HEK293 (cell line): ENCODE data around the gene CACNA1D.

Experiments used
- CTCF ChIA-PET: fragments of 350-600 bp; formaldehyde crosslinking; extraction: SDS; loops from one replicate; lab custom pipeline; 2021; ENCODE audit warnings: antibody characterized with exemption; lab: Yijun Ruan, JAX
- POLR2A ChIA-PET: fragments of 300-600 bp; formaldehyde crosslinking; extraction: SDS; loops from one replicate; lab custom pipeline; 2020; ENCODE audit warnings: antibody characterized with exemption, inconsistent platforms; lab: Yijun Ruan, JAX
- H3K27ac ChIP-seq: fragments of 200-500 bp; sonication (Bioruptor generic); 2 replicates; pipeline ENCODE4 v1.5.1; 2014; ENCODE audit warnings: low read depth, low read length, control low read depth, inconsistent platforms; ENCODE audit errors: extremely low read depth
- H3K36me3 ChIP-seq, 2 experiments: fragments of 200-500 bp in 1 of 2; sonication (Bioruptor generic) in 1 of 2; 1 replicate in 1 of 2; 2 replicates in 1 of 2; pipeline ENCODE4 v1.5.1; 2014 to 2017; ENCODE audit warnings: inconsistent platforms in 2 of 2, low read length in 2 of 2; ENCODE audit not compliant: control insufficient read depth in 2 of 2, insufficient read depth in 1 of 2
- H3K4me1 ChIP-seq: fragments of 200-500 bp; sonication (Bioruptor generic); 2 replicates; pipeline ENCODE4 v1.5.1; 2014; ENCODE audit warnings: mild to moderate bottlenecking, low read length, inconsistent platforms; ENCODE audit not compliant: control insufficient read depth, insufficient read depth
- H3K4me3 ChIP-seq: 2 replicates; pipeline ENCODE4 v1.5.1; 2011; ENCODE audit warnings: low read depth, mild to moderate bottlenecking, control low read depth, low read length, moderate library complexity
- H3K9me3 ChIP-seq: fragments of 200-500 bp; sonication (Bioruptor generic); 2 replicates; pipeline ENCODE4 v1.5.1; 2014; ENCODE audit warnings: low read depth, low read length, inconsistent platforms; ENCODE audit not compliant: control insufficient read depth, insufficient read depth
- KLF1 ChIP-seq: fragments of 450-650 bp; formaldehyde crosslinking; IDR thresholded peaks from 2 replicates; pipeline ENCODE4 v1.5.1; 2016; ENCODE audit warnings: missing biosample characterization, missing genetic modification characterization
- KLF10 ChIP-seq: fragments of 450-650 bp; IDR thresholded peaks from 2 replicates; pipeline ENCODE4 v1.5.1; 2018; ENCODE audit warnings: missing biosample characterization, mild to moderate bottlenecking, missing genetic modification characterization
- OVOL3 ChIP-seq: fragments of 450-650 bp; formaldehyde crosslinking; IDR thresholded peaks from 2 replicates; pipeline ENCODE4 v1.5.1; 2016; ENCODE audit warnings: missing biosample characterization, missing genetic modification characterization
- TCF7L2 ChIP-seq: IDR thresholded peaks from 2 replicates; pipeline ENCODE4 v1.6.1; 2011; ENCODE audit warnings: low read depth, mild to moderate bottlenecking, inconsistent platforms, low read length, moderate library complexity, borderline replicate concordance
- ZBTB17 ChIP-seq: fragments of 450-650 bp; formaldehyde crosslinking; IDR thresholded peaks from 2 replicates; pipeline ENCODE4 v1.5.1; 2016; ENCODE audit warnings: missing biosample characterization, missing genetic modification characterization
- ZBTB21 ChIP-seq: fragments of 450-650 bp; formaldehyde crosslinking; IDR thresholded peaks from 2 replicates; pipeline ENCODE4 v1.5.1; 2017; ENCODE audit warnings: missing biosample characterization, missing genetic modification characterization
- ZFP37 ChIP-seq: fragments of 450-650 bp; formaldehyde crosslinking; IDR thresholded peaks from 2 replicates; pipeline ENCODE4 v1.5.1; 2016; ENCODE audit warnings: missing biosample characterization, missing genetic modification characterization
- ZNF138 ChIP-seq: fragments of 450-650 bp; formaldehyde crosslinking; IDR thresholded peaks from 2 replicates; pipeline ENCODE4 v1.5.1; 2016; ENCODE audit warnings: missing biosample characterization, missing genetic modification characterization, borderline replicate concordance
- ZNF202 ChIP-seq: fragments of 450-650 bp; formaldehyde crosslinking; IDR thresholded peaks from 2 replicates; pipeline ENCODE4 v1.5.1; 2016; ENCODE audit warnings: missing biosample characterization, missing genetic modification characterization, borderline replicate concordance
- ZNF214 ChIP-seq: fragments of 450-650 bp; formaldehyde crosslinking; IDR thresholded peaks from 2 replicates; pipeline ENCODE4 v1.5.1; 2017; ENCODE audit warnings: missing biosample characterization, mild to moderate bottlenecking, missing genetic modification characterization, borderline replicate concordance
- ZNF221 ChIP-seq: fragments of 450-650 bp; formaldehyde crosslinking; IDR thresholded peaks from 2 replicates; pipeline ENCODE4 v1.5.1; 2017; ENCODE audit warnings: missing biosample characterization, missing genetic modification characterization, borderline replicate concordance
- ZNF23 ChIP-seq: fragments of 450-650 bp; formaldehyde crosslinking; IDR thresholded peaks from 2 replicates; pipeline ENCODE4 v1.5.1; 2016; ENCODE audit warnings: missing biosample characterization, missing genetic modification characterization, borderline replicate concordance
- ZNF24 ChIP-seq: fragments of 450-650 bp; formaldehyde crosslinking; IDR thresholded peaks from 2 replicates; pipeline ENCODE4 v1.5.1; 2016; ENCODE audit warnings: missing biosample characterization, missing genetic modification characterization
- ZNF324 ChIP-seq: fragments of 450-650 bp; formaldehyde crosslinking; IDR thresholded peaks from 2 replicates; pipeline ENCODE4 v1.5.1; 2016; ENCODE audit warnings: missing biosample characterization, missing genetic modification characterization
- ZNF335 ChIP-seq: fragments of 450-650 bp; formaldehyde crosslinking; conservative IDR thresholded peaks from 2 replicates; pipeline ENCODE4 v1.5.1; 2016; ENCODE audit warnings: missing biosample characterization, missing genetic modification characterization
- ZNF350 ChIP-seq: fragments of 450-650 bp; formaldehyde crosslinking; IDR thresholded peaks from 2 replicates; pipeline ENCODE4 v1.5.0; 2017; ENCODE audit warnings: missing biosample characterization, mild to moderate bottlenecking, missing genetic modification characterization
- ZNF561 ChIP-seq: fragments of 450-650 bp; IDR thresholded peaks from 2 replicates; pipeline ENCODE4 v1.5.1; 2018; ENCODE audit warnings: missing biosample characterization, missing genetic modification characterization, borderline replicate concordance
- ZNF596 ChIP-seq: fragments of 450-650 bp; IDR thresholded peaks from 2 replicates; pipeline ENCODE4 v1.5.0; 2018; ENCODE audit warnings: missing biosample characterization, mild to moderate bottlenecking, missing genetic modification characterization, moderate library complexity
- ZSCAN23 ChIP-seq: fragments of 450-650 bp; formaldehyde crosslinking; IDR thresholded peaks from 2 replicates; pipeline ENCODE4 v1.5.1; 2016; ENCODE audit warnings: missing biosample characterization, missing genetic modification characterization
- TF ChIP-seq, protein P1 (sequence below): fragments of 450-650 bp; formaldehyde crosslinking; IDR thresholded peaks from 2 replicates; pipeline ENCODE4 v1.5.1; 2016; ENCODE audit warnings: missing biosample characterization, missing genetic modification characterization
- TF ChIP-seq, protein P2 (sequence below): fragments of 450-650 bp; formaldehyde crosslinking; IDR thresholded peaks from 2 replicates; pipeline ENCODE4 v1.5.1; 2017; ENCODE audit warnings: missing biosample characterization, missing genetic modification characterization
- TF ChIP-seq, protein P3 (sequence below): fragments of 450-650 bp; formaldehyde crosslinking; IDR thresholded peaks from 2 replicates; pipeline ENCODE4 v1.5.1; 2016; ENCODE audit warnings: missing biosample characterization, missing genetic modification characterization
- TF ChIP-seq, protein P4 (sequence below): fragments of 450-650 bp; IDR thresholded peaks from 2 replicates; pipeline ENCODE4 v1.5.1; 2018; ENCODE audit warnings: missing biosample characterization, missing genetic modification characterization
- TF ChIP-seq, protein P5 (sequence below): fragments of 450-650 bp; formaldehyde crosslinking; IDR thresholded peaks from 2 replicates; pipeline ENCODE4 v1.5.1; 2017; ENCODE audit warnings: missing biosample characterization, mild to moderate bottlenecking, missing genetic modification characterization, moderate library complexity
- TF ChIP-seq, protein P6 (sequence below): fragments of 450-650 bp; formaldehyde crosslinking; conservative IDR thresholded peaks from 2 replicates; pipeline ENCODE4 v1.5.1; 2016; ENCODE audit warnings: low read depth, missing biosample characterization, missing genetic modification characterization

CACNA1D gene

DNA sequence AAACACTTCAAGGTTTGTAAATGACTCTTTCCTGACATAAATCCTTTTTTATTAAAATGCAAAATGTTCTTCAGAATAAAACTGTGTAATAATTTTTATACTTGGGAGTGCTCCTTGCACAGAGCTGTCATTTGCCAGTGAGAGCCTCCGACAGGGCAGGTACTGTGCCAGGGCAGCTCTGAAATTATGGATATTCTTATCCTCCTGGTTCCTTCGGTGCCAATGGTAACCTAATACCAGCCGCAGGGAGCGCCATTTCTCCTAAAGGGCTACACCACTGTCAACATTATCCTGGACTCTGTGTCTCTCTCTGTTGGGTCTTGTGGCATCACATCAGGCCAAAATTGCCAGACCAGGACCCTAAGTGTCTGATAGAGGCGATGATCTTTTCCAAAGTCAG is 318.8 kb downstream of the CACNA1D start:
- Histone ChIP-seq H3K4me1 (no peaks in the 10 kb centered on the region), H3K9me3 (no peaks in the 10 kb centered on the region), H3K36me3 (peaks cover 0 to 21% of the 10 kb centered on the region in 2 experiments; a peak in 1 of 3 replicates), H3K27ac (no peak overlapping the region), H3K4me3 (no peak overlapping the region)
- TF ChIP-seq ZNF221 (tag by site-specific recombination) (no peak), KLF10 (tag by site-specific recombination) (no peak), ZBTB17 (tag by site-specific recombination) (no peak), ZNF596 (no peak), ZNF24 (tag by site-specific recombination) (no peak), ZBTB21 (tag by site-specific recombination) (no peak), OVOL3 (tag by site-specific recombination) (no peak), ZNF23 (no peak), KLF1 (tag by site-specific recombination) (no peak), ZSCAN23 (tag by site-specific recombination) (no peak), ZNF324 (tag by site-specific recombination) (no peak), ZNF335 (tag by site-specific recombination) (no peak), ZNF350 (no peak), ZNF561 (tag by site-specific recombination) (no peak), ZFP37 (tag by site-specific recombination) (no peak)
- TF ChIP-seq, protein P1, sequence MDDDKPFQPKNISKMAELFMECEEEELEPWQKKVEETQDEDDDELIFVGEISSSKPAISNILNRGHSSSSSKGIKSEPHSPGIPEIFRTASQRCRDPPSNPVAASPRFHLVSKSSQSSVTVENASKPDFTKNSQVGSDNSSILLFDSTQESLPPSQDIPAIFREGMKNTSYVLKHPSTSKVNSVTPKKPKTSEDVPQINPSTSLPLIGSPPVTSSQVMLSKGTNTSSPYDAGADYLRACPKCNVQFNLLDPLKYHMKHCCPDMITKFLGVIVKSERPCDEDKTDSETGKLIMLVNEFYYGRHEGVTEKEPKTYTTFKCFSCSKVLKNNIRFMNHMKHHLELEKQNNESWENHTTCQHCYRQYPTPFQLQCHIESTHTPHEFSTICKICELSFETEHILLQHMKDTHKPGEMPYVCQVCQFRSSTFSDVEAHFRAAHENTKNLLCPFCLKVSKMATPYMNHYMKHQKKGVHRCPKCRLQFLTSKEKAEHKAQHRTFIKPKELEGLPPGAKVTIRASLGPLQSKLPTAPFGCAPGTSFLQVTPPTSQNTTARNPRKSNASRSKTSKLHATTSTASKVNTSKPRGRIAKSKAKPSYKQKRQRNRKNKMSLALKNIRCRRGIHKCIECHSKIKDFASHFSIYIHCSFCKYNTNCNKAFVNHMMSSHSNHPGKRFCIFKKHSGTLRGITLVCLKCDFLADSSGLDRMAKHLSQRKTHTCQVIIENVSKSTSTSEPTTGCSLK (tag by site-specific recombination), result no peak
- TF ChIP-seq, protein P2, sequence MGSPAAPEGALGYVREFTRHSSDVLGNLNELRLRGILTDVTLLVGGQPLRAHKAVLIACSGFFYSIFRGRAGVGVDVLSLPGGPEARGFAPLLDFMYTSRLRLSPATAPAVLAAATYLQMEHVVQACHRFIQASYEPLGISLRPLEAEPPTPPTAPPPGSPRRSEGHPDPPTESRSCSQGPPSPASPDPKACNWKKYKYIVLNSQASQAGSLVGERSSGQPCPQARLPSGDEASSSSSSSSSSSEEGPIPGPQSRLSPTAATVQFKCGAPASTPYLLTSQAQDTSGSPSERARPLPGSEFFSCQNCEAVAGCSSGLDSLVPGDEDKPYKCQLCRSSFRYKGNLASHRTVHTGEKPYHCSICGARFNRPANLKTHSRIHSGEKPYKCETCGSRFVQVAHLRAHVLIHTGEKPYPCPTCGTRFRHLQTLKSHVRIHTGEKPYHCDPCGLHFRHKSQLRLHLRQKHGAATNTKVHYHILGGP, result no peak
- TF ChIP-seq, protein P3, sequence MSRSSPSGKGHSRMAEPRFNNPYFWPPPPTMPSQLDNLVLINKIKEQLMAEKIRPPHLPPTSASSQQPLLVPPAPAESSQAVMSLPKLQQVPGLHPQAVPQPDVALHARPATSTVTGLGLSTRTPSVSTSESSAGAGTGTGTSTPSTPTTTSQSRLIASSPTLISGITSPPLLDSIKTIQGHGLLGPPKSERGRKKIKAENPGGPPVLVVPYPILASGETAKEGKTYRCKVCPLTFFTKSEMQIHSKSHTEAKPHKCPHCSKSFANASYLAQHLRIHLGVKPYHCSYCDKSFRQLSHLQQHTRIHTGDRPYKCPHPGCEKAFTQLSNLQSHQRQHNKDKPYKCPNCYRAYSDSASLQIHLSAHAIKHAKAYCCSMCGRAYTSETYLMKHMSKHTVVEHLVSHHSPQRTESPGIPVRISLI (tag by site-specific recombination), result no peak
- CTCF ChIA-PET, result no interaction called here
- POLR2A ChIA-PET, result interaction anchor here (0.7 kb wide), 1 partner anchor 33 kb away, joined by 5 read pairs; no protein-coding TSS in a partner anchor

DNA sequence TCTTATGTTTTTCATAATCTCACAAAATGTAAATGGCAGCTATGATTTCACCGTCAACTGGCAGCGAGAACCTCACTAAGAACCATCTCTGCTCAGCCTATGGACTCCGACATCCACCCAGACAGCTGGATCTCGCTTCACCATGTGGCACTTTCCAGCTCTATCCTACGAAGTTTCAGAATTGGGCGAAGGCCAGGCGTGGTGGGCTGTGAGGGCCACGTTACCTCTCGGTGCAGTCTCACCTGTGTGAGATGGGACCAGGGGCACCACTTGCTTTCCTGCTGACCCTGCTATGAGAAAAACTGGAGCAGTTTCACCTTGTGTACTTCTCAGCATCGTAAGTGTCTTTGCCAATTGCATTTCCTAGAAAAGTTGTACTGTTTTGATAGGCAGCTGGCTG is 319.5 kb downstream of the CACNA1D start:
- Histone ChIP-seq H3K4me3 (no peak overlapping the region), H3K27ac (no peak overlapping the region), H3K4me1 (no peaks in the 10 kb centered on the region), H3K36me3 (peaks cover 0 to 28% of the 10 kb centered on the region in 2 experiments; a peak in 1 of 3 replicates), H3K9me3 (no peaks in the 10 kb centered on the region)
- POLR2A ChIA-PET, result no interaction called here
- CTCF ChIA-PET, result no interaction called here
- TF ChIP-seq ZNF202 (tag by site-specific recombination) (no peak), ZNF138 (tag by site-specific recombination) (no peak), ZNF214 (tag by site-specific recombination) (no peak), TCF7L2 (no peak)
- TF ChIP-seq, protein P4, sequence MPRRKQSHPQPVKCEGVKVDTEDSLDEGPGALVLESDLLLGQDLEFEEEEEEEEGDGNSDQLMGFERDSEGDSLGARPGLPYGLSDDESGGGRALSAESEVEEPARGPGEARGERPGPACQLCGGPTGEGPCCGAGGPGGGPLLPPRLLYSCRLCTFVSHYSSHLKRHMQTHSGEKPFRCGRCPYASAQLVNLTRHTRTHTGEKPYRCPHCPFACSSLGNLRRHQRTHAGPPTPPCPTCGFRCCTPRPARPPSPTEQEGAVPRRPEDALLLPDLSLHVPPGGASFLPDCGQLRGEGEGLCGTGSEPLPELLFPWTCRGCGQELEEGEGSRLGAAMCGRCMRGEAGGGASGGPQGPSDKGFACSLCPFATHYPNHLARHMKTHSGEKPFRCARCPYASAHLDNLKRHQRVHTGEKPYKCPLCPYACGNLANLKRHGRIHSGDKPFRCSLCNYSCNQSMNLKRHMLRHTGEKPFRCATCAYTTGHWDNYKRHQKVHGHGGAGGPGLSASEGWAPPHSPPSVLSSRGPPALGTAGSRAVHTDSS, result no peak
- TF ChIP-seq, protein P5, sequence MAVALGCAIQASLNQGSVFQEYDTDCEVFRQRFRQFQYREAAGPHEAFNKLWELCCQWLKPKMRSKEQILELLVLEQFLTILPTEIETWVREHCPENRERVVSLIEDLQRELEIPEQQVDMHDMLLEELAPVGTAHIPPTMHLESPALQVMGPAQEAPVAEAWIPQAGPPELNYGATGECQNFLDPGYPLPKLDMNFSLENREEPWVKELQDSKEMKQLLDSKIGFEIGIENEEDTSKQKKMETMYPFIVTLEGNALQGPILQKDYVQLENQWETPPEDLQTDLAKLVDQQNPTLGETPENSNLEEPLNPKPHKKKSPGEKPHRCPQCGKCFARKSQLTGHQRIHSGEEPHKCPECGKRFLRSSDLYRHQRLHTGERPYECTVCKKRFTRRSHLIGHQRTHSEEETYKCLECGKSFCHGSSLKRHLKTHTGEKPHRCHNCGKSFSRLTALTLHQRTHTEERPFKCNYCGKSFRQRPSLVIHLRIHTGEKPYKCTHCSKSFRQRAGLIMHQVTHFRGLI (tag by site-specific recombination), result no peak
- TF ChIP-seq, protein P6, sequence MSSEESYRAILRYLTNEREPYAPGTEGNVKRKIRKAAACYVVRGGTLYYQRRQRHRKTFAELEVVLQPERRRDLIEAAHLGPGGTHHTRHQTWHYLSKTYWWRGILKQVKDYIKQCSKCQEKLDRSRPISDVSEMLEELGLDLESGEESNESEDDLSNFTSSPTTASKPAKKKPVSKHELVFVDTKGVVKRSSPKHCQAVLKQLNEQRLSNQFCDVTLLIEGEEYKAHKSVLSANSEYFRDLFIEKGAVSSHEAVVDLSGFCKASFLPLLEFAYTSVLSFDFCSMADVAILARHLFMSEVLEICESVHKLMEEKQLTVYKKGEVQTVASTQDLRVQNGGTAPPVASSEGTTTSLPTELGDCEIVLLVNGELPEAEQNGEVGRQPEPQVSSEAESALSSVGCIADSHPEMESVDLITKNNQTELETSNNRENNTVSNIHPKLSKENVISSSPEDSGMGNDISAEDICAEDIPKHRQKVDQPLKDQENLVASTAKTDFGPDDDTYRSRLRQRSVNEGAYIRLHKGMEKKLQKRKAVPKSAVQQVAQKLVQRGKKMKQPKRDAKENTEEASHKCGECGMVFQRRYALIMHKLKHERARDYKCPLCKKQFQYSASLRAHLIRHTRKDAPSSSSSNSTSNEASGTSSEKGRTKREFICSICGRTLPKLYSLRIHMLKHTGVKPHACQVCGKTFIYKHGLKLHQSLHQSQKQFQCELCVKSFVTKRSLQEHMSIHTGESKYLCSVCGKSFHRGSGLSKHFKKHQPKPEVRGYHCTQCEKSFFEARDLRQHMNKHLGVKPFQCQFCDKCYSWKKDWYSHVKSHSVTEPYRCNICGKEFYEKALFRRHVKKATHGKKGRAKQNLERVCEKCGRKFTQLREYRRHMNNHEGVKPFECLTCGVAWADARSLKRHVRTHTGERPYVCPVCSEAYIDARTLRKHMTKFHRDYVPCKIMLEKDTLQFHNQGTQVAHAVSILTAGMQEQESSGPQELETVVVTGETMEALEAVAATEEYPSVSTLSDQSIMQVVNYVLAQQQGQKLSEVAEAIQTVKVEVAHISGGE, result no peak
